HG03571 (cell line): ENCODE measurements around the gene TRUB1.
"Not testable (repeated sequence)": the region's sequence is repeated elsewhere in the genome, so short reads cannot be mapped to it uniquely, and the experiment has no call there.

Source experiments
- ATAC-seq: cut with Tn5 transposase; IDR thresholded peaks from one replicate; pipeline ENCODE4 v1.9.1; 2021; ENCODE audit not compliant: unreplicated experiment

Gene TRUB1

GRCh38 chr10:114937962-114938855 is at the start of gene TRUB1:
TSS of gene TRUB1 (plus strand) at chr10:114938195. CDS start at chr10:114938254, 59 bp downstream.
- peak; percentile 100 for ATAC-seq

GRCh38 chr10:114893251-114893650 is 44.7 kb upstream of the TRUB1 start:
- no peak for ATAC-seq

GRCh38 chr10:114894911-114895310 is 43.1 kb upstream of the TRUB1 start:
- ATAC-seq: no peak

GRCh38 chr10:114897011-114897410 is 41.0 kb upstream of the TRUB1 start:
- not testable (repeated sequence) for ATAC-seq

GRCh38 chr10:114897593-114897992 is 40.4 kb upstream of the TRUB1 start:
- ATAC-seq: no peak

- ATAC-seq: no peak
Observed at GRCh38 chr10:114899982-114900381, 38.0 kb upstream of the TRUB1 start.

- ATAC-seq: no peak
Observed at GRCh38 chr10:114900658-114901057, 37.3 kb upstream of the TRUB1 start.

GRCh38 chr10:114902151-114902550 is 35.8 kb upstream of the TRUB1 start:
- ATAC-seq: no peak

GRCh38 chr10:114905450-114905849 is 32.5 kb upstream of the TRUB1 start:
- no peak for ATAC-seq

- no peak for ATAC-seq
Observed at GRCh38 chr10:114906981-114907380, 31.0 kb upstream of the TRUB1 start.

GRCh38 chr10:114908896-114909295 is 29.1 kb upstream of the TRUB1 start:
- no peak for ATAC-seq

- ATAC-seq: peak; percentile 65
Observed at GRCh38 chr10:114911052-114911711, 26.8 kb upstream of the TRUB1 start.

GRCh38 chr10:114911801-114912469 is 26.1 kb upstream of the TRUB1 start:
- ATAC-seq: no peak

GRCh38 chr10:114912470-114912859 is 25.5 kb upstream of the TRUB1 start:
- ATAC-seq: no peak

- ATAC-seq: no peak
Observed at GRCh38 chr10:114914560-114914959, 23.4 kb upstream of the TRUB1 start.

GRCh38 chr10:114915294-114915693 is 22.7 kb upstream of the TRUB1 start:
- ATAC-seq: no peak

- no peak for ATAC-seq
Observed at GRCh38 chr10:114916653-114917052, 21.3 kb upstream of the TRUB1 start.

- no peak for ATAC-seq
Observed at GRCh38 chr10:114917459-114917858, 20.5 kb upstream of the TRUB1 start.

GRCh38 chr10:114917927-114918672 is 19.9 kb upstream of the TRUB1 start:
- no peak for ATAC-seq

GRCh38 chr10:114920459-114920858 is 17.5 kb upstream of the TRUB1 start:
- ATAC-seq: no peak

GRCh38 chr10:114922003-114922402 is 16.0 kb upstream of the TRUB1 start:
- ATAC-seq: no peak
